Stimulated activated CD8-positive, alpha-beta memory T cell treated with anti-CD3 and anti-CD28 coated beads, Interleukin-7, amount 100 ng/mL, for 4 hours (primary cell): Measurements from ENCODE around the gene ITPRID2.
A peak's percentile ranks its signal among the peaks of the same experiment; 100 is the strongest.

Source experiments
- DNase-seq, 2 donors: peaks; one replicate each; pipeline ENCODE4 v3.0.0-alpha.2; 2020; ENCODE audit warnings: low read depth in 2 of 2

Gene ITPRID2

GRCh38 chr2:181891258-181891965 lies at the start of gene ITPRID2:
ITPRID2 (plus strand) TSS chr2:181891730; CDS start chr2:181892067, 337 bp downstream.
- DNase-seq = peak in 1 of 2 donors; percentile 61

- no peak for DNase-seq
These were observed 46.8 kb upstream of the ITPRID2 start for GRCh38 chr2:181844551-181845290.

- DNase-seq = no peak
These were observed 44.9 kb upstream of the ITPRID2 start for GRCh38 chr2:181846399-181847197.

- DNase-seq = no peak
These were observed 44.4 kb upstream of the ITPRID2 start for GRCh38 chr2:181847198-181847556.

- no peak for DNase-seq
These were observed 43.8 kb upstream of the ITPRID2 start for GRCh38 chr2:181847702-181848101.

GRCh38 chr2:181848261-181848886 lies 43.2 kb upstream of the ITPRID2 start:
- DNase-seq = no peak

GRCh38 chr2:181849601-181850000 lies 41.9 kb upstream of the ITPRID2 start:
- DNase-seq = no peak

- DNase-seq = no peak
These were observed 40.5 kb upstream of the ITPRID2 start for GRCh38 chr2:181850936-181851560.

- no peak for DNase-seq
These were observed 39.8 kb upstream of the ITPRID2 start for GRCh38 chr2:181851726-181852125.

- no peak for DNase-seq
These were observed 37.8 kb upstream of the ITPRID2 start for GRCh38 chr2:181853696-181854095.

- no peak for DNase-seq
These were observed 34.0 kb upstream of the ITPRID2 start for GRCh38 chr2:181857483-181857882.

- no peak for DNase-seq
These were observed 32.9 kb upstream of the ITPRID2 start for GRCh38 chr2:181858600-181858999.

GRCh38 chr2:181859123-181859522 lies 32.4 kb upstream of the ITPRID2 start:
- DNase-seq = no peak

- no peak for DNase-seq
These were observed 31.7 kb upstream of the ITPRID2 start for GRCh38 chr2:181859803-181860202.

GRCh38 chr2:181861379-181861778 lies 30.2 kb upstream of the ITPRID2 start:
- DNase-seq = no peak

- no peak for DNase-seq
These were observed 28.8 kb upstream of the ITPRID2 start for GRCh38 chr2:181862583-181863281.

- DNase-seq = no peak
These were observed 19.4 kb upstream of the ITPRID2 start for GRCh38 chr2:181872178-181872577.

GRCh38 chr2:181876614-181877063 lies 14.9 kb upstream of the ITPRID2 start:
- no peak for DNase-seq

GRCh38 chr2:181877181-181877664 lies 14.3 kb upstream of the ITPRID2 start:
- no peak for DNase-seq

GRCh38 chr2:181878448-181878847 lies 13.1 kb upstream of the ITPRID2 start:
- DNase-seq = no peak

- no peak for DNase-seq
These were observed 12.2 kb upstream of the ITPRID2 start for GRCh38 chr2:181879295-181879694.
